NCI-H1694 (cell line): ENCODE data around the gene PTPRR.
"Not testable (repeated sequence)": the region's sequence is repeated elsewhere in the genome, so short reads cannot be mapped to it uniquely, and the experiment has no call there.

Experiments
- DNase-seq: peaks from one replicate; lab custom pipeline; 2025; lab: John Stamatoyannopoulos, UW

Gene PTPRR

GRCh38 chr12:70840656-70841350, 79.7 kb downstream of the PTPRR start:
- no peak for DNase-seq

GRCh38 chr12:70839544-70839943, 81.0 kb downstream of the PTPRR start:
- no peak for DNase-seq

- no peak for DNase-seq
Observed at GRCh38 chr12:70838127-70838526, 82.4 kb downstream of the PTPRR start.

- no peak for DNase-seq
Observed at GRCh38 chr12:70837026-70837425, 83.5 kb downstream of the PTPRR start.

GRCh38 chr12:70835948-70836347, 84.6 kb downstream of the PTPRR start:
- no peak for DNase-seq

- no peak for DNase-seq
Observed at GRCh38 chr12:70831543-70831942, 89.0 kb downstream of the PTPRR start.

GRCh38 chr12:70830221-70831061, 90.1 kb downstream of the PTPRR start:
- DNase-seq, result no peak

GRCh38 chr12:70829070-70829469, 91.5 kb downstream of the PTPRR start:
- DNase-seq, result no peak

GRCh38 chr12:70828351-70828750, 92.2 kb downstream of the PTPRR start:
- no peak for DNase-seq

GRCh38 chr12:70826156-70826555, 94.4 kb downstream of the PTPRR start:
- DNase-seq, result no peak

- no peak for DNase-seq
Observed at GRCh38 chr12:70824511-70824910, 96.0 kb downstream of the PTPRR start.

- no peak for DNase-seq
Observed at GRCh38 chr12:70823182-70823976, 97.2 kb downstream of the PTPRR start.

GRCh38 chr12:70822412-70822811, 98.1 kb downstream of the PTPRR start:
- DNase-seq, result no peak

GRCh38 chr12:70815971-70816391, 104.6 kb downstream of the PTPRR start:
- DNase-seq, result no peak

GRCh38 chr12:70815056-70815455, 105.5 kb downstream of the PTPRR start:
- no peak for DNase-seq

- no peak for DNase-seq
Observed at GRCh38 chr12:70813559-70813958, 107.0 kb downstream of the PTPRR start.

- no peak for DNase-seq
Observed at GRCh38 chr12:70812136-70812535, 108.4 kb downstream of the PTPRR start.

GRCh38 chr12:70809887-70810286, 110.7 kb downstream of the PTPRR start:
- no peak for DNase-seq

GRCh38 chr12:70807993-70808392, 112.5 kb downstream of the PTPRR start:
- not testable (repeated sequence) for DNase-seq

GRCh38 chr12:70806827-70807226, 113.7 kb downstream of the PTPRR start:
- no peak for DNase-seq

- DNase-seq, result no peak
Observed at GRCh38 chr12:70806043-70806442, 114.5 kb downstream of the PTPRR start.

GRCh38 chr12:70798016-70798783, 122.3 kb downstream of the PTPRR start:
- DNase-seq, result no peak
